SK-N-SH treated with all-trans-retinoic acid at 6 μM for 48 hours (cell line): ENCODE data around the gene VPS33B.
A peak's percentile ranks its signal among the peaks of the same experiment; 100 is the strongest.

ENCODE experiments used
- ATAC-seq: fragments of 200-7000 bp; cut with Tn5 transposase; 3 replicates; pipeline ENCODE4 v1.9.1; 2020; ENCODE audit warnings: mild to moderate bottlenecking, moderate library complexity
- BACH2 ChIP-seq: fragments of 250-450 bp; sonication (Bioruptor Pico); IDR thresholded peaks from 2 replicates; pipeline ENCODE4 v1.9.0; 2021; ENCODE audit warnings: mild to moderate bottlenecking, borderline replicate concordance
- CSDC2 ChIP-seq: fragments of 250-450 bp; sonication (Bioruptor Pico); IDR thresholded peaks from 2 replicates; pipeline ENCODE4 v1.5.0; 2020; ENCODE audit warnings: mild to moderate bottlenecking, moderate library complexity
- GLIS3 ChIP-seq: fragments of 250-450 bp; sonication (Bioruptor Pico); IDR thresholded peaks from 2 replicates; pipeline ENCODE4 v1.5.0; 2020; ENCODE audit warnings: mild to moderate bottlenecking, moderate library complexity
- ISL1 ChIP-seq: fragments of 250-450 bp; sonication (Bioruptor Pico); IDR thresholded peaks from 2 replicates; pipeline ENCODE4 v2.1.2; 2022; ENCODE audit warnings: mild to moderate bottlenecking, moderate library complexity
- RARB ChIP-seq: fragments of 250-450 bp; sonication (Bioruptor Pico); IDR thresholded peaks from 2 replicates; pipeline ENCODE4 v1.8.0; 2021; ENCODE audit warnings: mild to moderate bottlenecking, moderate library complexity
- SNAI2 ChIP-seq: fragments of 250-450 bp; sonication (Bioruptor Pico); IDR thresholded peaks from 2 replicates; pipeline ENCODE4 v1.5.0; 2020; ENCODE audit warnings: mild to moderate bottlenecking, moderate library complexity
- TCF4 ChIP-seq: fragments of 250-450 bp; sonication (Bioruptor Pico); IDR thresholded peaks from 2 replicates; pipeline ENCODE4 v1.8.0; 2021; ENCODE audit warnings: mild to moderate bottlenecking, moderate library complexity, borderline replicate concordance
- TOX ChIP-seq: fragments of 250-450 bp; sonication (Bioruptor Pico); IDR thresholded peaks from 2 replicates; pipeline ENCODE4 v1.8.0; 2021; ENCODE audit warnings: mild to moderate bottlenecking, moderate library complexity, borderline replicate concordance
- ZC3H10 ChIP-seq: fragments of 250-450 bp; sonication (Bioruptor Pico); IDR thresholded peaks from 2 replicates; pipeline ENCODE4 v1.5.1; 2021; ENCODE audit warnings: mild to moderate bottlenecking, moderate library complexity
- ZFP30 ChIP-seq: fragments of 450-650 bp; formaldehyde crosslinking; IDR thresholded peaks from 2 replicates; pipeline ENCODE4 v1.5.0; 2022; ENCODE audit warnings: mild to moderate bottlenecking, moderate library complexity
- ZNF565 ChIP-seq: fragments of 450-650 bp; formaldehyde crosslinking; conservative IDR thresholded peaks from 2 replicates; pipeline ENCODE4 v1.5.0; 2020; ENCODE audit warnings: low read depth, mild to moderate bottlenecking, moderate library complexity
- ZNF70 ChIP-seq: fragments of 450-650 bp; formaldehyde crosslinking; IDR thresholded peaks from 2 replicates; pipeline ENCODE4 v1.5.0; 2020; ENCODE audit warnings: mild to moderate bottlenecking, moderate library complexity
- ZNF8 ChIP-seq: fragments of 450-650 bp; formaldehyde crosslinking; IDR thresholded peaks from 2 replicates; pipeline ENCODE4 v1.5.0; 2020; ENCODE audit warnings: mild to moderate bottlenecking, moderate library complexity
- TF ChIP-seq, protein P1 (sequence below): fragments of 250-450 bp; sonication (Bioruptor Pico); IDR thresholded peaks from 2 replicates; pipeline ENCODE4 v1.5.1; 2021; ENCODE audit warnings: mild to moderate bottlenecking, moderate library complexity
- TF ChIP-seq, protein P2 (sequence below): fragments of 250-450 bp; sonication (Bioruptor Pico); IDR thresholded peaks from 2 replicates; pipeline ENCODE4 v1.5.0; 2020; ENCODE audit warnings: mild to moderate bottlenecking, moderate library complexity
- TF ChIP-seq, protein P3 (sequence below): fragments of 250-450 bp; sonication (Bioruptor Pico); IDR thresholded peaks from 2 replicates; pipeline ENCODE4 v1.8.0; 2020; ENCODE audit warnings: mild to moderate bottlenecking, moderate library complexity, borderline replicate concordance
- TF ChIP-seq, protein P4 (sequence below): fragments of 250-450 bp; sonication (Bioruptor Pico); IDR thresholded peaks from 2 replicates; pipeline ENCODE4 v1.8.0; 2021; ENCODE audit warnings: low read depth, mild to moderate bottlenecking, moderate library complexity, borderline replicate concordance
- TF ChIP-seq, protein P5 (sequence below): fragments of 250-450 bp; sonication (Bioruptor Pico); IDR thresholded peaks from 2 replicates; pipeline ENCODE4 v1.5.1; 2020; ENCODE audit warnings: low read depth, mild to moderate bottlenecking, moderate library complexity

The VPS33B gene

DNA sequence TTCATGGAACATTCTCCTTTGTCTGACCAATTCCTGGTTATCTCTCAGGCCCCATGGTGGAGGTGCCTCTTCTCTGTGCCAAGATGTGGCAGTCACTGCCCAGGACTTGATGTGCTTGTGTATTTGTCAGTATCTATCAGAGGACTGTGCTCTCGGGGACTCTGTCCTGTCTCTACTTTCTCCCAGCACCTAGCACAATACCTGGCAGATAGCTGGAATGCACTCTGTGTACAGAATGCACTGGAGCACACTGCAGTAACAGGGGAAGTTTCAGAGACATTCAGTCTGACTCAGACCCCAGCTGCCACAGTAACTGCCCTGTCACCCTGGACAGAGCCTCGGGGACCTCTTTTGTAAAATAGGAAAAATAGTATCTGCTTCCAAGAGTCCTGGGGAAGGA lies 43.1 kb upstream of the VPS33B start:
- no peak for ATAC-seq
- no peak for TF ChIP-seq ZC3H10
- TF ChIP-seq TOX (CRISPR knock-in tag), result no peak

DNA sequence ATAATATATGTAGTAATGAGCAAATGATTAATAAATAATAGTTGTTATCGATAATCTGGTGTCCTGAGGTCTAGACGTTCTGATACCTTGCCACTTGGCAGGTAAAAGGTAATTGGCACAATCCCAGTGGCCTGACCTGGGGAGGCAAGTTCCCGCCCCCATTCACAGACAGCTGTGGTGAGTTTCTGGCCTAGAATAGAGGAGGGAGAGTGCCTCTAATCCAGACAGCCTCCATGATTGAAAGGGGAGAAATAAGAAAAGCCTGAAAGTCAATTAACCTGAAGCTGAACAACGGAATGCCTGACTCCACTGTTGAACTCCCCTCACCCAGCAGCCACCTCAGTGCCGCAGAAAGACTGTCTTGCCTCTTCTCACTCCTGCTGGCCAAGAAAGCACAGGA lies 39.6 kb upstream of the VPS33B start:
- no peak for ATAC-seq
- TF ChIP-seq, protein P1, sequence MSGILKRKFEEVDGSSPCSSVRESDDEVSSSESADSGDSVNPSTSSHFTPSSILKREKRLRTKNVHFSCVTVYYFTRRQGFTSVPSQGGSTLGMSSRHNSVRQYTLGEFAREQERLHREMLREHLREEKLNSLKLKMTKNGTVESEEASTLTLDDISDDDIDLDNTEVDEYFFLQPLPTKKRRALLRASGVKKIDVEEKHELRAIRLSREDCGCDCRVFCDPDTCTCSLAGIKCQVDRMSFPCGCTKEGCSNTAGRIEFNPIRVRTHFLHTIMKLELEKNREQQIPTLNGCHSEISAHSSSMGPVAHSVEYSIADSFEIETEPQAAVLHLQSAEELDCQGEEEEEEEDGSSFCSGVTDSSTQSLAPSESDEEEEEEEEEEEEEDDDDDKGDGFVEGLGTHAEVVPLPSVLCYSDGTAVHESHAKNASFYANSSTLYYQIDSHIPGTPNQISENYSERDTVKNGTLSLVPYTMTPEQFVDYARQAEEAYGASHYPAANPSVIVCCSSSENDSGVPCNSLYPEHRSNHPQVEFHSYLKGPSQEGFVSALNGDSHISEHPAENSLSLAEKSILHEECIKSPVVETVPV (CRISPR knock-in tag), result no peak
- no peak for TF ChIP-seq ZC3H10
- TF ChIP-seq ZNF565 (CRISPR knock-in tag), result no peak
- TF ChIP-seq ZNF70, result no peak
- no peak for TF ChIP-seq BACH2 (CRISPR knock-in tag)

DNA sequence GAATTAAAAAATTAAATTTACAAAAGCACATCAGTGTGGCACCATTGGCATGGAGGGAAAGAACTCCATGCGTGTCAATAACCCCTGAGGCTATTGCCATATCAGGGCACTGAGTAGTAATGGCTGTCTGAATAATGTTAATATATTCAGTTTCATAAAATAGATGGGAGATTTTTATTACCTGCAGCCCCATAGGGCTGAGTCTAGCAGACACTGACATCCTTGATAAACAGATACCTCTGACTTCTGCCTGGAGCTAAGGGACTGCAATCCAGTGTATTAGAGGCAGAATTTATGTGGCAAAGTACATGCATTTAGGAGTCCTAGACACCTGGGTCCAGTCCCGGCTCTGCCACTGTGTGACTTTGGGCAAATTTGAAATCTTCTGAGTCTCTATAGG lies 38.8 kb upstream of the VPS33B start:
- ATAC-seq, result no peak
- no peak for TF ChIP-seq SNAI2 (CRISPR knock-in tag)
- TF ChIP-seq TOX (CRISPR knock-in tag), result no peak
- TF ChIP-seq, protein P1 (CRISPR knock-in tag), result no peak
- no peak for TF ChIP-seq ZNF70
- TF ChIP-seq TCF4 (CRISPR knock-in tag), result no peak
- no peak for TF ChIP-seq GLIS3 (CRISPR knock-in tag)
- TF ChIP-seq ZNF8, result no peak
- TF ChIP-seq ISL1 (CRISPR knock-in tag), result no peak
- TF ChIP-seq ZFP30, result no peak
- TF ChIP-seq, protein P2, sequence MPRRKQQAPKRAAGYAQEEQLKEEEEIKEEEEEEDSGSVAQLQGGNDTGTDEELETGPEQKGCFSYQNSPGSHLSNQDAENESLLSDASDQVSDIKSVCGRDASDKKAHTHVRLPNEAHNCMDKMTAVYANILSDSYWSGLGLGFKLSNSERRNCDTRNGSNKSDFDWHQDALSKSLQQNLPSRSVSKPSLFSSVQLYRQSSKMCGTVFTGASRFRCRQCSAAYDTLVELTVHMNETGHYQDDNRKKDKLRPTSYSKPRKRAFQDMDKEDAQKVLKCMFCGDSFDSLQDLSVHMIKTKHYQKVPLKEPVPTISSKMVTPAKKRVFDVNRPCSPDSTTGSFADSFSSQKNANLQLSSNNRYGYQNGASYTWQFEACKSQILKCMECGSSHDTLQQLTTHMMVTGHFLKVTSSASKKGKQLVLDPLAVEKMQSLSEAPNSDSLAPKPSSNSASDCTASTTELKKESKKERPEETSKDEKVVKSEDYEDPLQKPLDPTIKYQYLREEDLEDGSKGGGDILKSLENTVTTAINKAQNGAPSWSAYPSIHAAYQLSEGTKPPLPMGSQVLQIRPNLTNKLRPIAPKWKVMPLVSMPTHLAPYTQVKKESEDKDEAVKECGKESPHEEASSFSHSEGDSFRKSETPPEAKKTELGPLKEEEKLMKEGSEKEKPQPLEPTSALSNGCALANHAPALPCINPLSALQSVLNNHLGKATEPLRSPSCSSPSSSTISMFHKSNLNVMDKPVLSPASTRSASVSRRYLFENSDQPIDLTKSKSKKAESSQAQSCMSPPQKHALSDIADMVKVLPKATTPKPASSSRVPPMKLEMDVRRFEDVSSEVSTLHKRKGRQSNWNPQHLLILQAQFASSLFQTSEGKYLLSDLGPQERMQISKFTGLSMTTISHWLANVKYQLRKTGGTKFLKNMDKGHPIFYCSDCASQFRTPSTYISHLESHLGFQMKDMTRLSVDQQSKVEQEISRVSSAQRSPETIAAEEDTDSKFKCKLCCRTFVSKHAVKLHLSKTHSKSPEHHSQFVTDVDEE, result no peak
- TF ChIP-seq, protein P3, sequence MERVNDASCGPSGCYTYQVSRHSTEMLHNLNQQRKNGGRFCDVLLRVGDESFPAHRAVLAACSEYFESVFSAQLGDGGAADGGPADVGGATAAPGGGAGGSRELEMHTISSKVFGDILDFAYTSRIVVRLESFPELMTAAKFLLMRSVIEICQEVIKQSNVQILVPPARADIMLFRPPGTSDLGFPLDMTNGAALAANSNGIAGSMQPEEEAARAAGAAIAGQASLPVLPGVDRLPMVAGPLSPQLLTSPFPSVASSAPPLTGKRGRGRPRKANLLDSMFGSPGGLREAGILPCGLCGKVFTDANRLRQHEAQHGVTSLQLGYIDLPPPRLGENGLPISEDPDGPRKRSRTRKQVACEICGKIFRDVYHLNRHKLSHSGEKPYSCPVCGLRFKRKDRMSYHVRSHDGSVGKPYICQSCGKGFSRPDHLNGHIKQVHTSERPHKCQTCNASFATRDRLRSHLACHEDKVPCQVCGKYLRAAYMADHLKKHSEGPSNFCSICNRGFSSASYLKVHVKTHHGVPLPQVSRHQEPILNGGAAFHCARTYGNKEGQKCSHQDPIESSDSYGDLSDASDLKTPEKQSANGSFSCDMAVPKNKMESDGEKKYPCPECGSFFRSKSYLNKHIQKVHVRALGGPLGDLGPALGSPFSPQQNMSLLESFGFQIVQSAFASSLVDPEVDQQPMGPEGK, result no peak
- TF ChIP-seq RARB (CRISPR knock-in tag), result no peak
- TF ChIP-seq, protein P4, sequence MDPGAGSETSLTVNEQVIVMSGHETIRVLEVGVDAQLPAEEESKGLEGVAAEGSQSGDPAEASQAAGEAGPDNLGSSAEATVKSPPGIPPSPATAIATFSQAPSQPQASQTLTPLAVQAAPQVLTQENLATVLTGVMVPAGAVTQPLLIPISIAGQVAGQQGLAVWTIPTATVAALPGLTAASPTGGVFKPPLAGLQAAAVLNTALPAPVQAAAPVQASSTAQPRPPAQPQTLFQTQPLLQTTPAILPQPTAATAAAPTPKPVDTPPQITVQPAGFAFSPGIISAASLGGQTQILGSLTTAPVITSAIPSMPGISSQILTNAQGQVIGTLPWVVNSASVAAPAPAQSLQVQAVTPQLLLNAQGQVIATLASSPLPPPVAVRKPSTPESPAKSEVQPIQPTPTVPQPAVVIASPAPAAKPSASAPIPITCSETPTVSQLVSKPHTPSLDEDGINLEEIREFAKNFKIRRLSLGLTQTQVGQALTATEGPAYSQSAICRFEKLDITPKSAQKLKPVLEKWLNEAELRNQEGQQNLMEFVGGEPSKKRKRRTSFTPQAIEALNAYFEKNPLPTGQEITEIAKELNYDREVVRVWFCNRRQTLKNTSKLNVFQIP (CRISPR knock-in tag), result no peak
- no peak for TF ChIP-seq ZNF565 (CRISPR knock-in tag)
- TF ChIP-seq CSDC2, result no peak
- no peak for TF ChIP-seq BACH2 (CRISPR knock-in tag)

DNA sequence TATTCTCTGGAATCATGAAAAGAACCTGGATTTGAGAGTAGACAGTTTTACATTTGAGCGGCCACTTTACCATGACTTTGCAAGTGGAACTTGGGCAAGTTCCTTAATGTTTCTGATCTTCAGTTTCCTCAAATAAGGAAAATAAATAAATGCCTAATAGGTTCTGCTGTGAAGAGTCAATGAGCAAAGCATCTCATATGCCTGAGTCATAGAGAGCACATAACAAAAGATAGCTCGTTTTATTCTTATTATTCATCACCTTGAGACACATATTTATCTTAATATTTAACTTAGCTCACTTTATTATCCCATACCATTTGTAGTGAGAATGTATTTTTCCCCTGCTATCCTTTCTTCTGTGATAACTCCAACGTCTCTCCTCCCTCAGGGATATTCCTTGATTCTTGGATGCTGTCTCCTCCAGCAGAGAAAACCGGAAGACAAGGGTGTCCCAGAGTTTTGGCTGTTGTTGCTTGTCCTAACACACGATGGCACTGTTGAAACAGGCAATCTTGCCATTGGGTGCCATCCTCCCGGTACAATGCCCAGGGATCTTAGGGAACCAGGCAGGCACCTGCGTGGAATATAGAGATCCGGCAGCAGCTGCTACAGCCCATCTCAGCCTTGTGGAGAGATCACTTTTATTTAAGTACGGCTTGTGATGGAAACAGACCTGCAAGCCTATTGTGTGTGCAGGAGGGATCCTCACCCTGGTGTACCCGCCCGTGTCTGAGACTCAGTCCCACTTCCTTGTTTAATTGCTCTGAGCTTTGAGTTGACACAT lies 33.3 kb upstream of the VPS33B start:
- peak; percentile 99 for ATAC-seq
- no peak for TF ChIP-seq SNAI2 (CRISPR knock-in tag)
- TF ChIP-seq, protein P5, sequence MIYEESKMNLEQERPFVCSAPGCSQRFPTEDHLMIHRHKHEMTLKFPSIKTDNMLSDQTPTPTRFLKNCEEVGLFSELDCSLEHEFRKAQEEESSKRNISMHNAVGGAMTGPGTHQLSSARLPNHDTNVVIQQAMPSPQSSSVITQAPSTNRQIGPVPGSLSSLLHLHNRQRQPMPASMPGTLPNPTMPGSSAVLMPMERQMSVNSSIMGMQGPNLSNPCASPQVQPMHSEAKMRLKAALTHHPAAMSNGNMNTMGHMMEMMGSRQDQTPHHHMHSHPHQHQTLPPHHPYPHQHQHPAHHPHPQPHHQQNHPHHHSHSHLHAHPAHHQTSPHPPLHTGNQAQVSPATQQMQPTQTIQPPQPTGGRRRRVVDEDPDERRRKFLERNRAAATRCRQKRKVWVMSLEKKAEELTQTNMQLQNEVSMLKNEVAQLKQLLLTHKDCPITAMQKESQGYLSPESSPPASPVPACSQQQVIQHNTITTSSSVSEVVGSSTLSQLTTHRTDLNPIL (CRISPR knock-in tag), result no peak
- peak; percentile 93 for TF ChIP-seq ZNF70
- no peak for TF ChIP-seq ZC3H10
- TF ChIP-seq, all 23 proteins: peak for 1
